H1 (cell line): ENCODE data around the gene ITGAV. TPM values are rescaled to one million over a fixed set of nuclear protein-coding genes. Genes with fewer than 3 reads are reported as not detected.

Source experiments
- CTCF ChIA-PET: fragments of 300-600 bp; sonication (Branson Sonifier 250); formaldehyde crosslinking; loops from one replicate; lab custom pipeline; 2021; ENCODE audit not compliant: partially characterized antibody; lab: Charles Lee
- POLR2A ChIA-PET: fragments of 300-600 bp; sonication (Branson Sonifier 250); formaldehyde crosslinking; loops from one replicate; lab custom pipeline; 2021; ENCODE audit warnings: inconsistent platforms; ENCODE audit not compliant: partially characterized antibody; lab: Charles Lee
- DNase-seq, 2 experiments: peaks; one replicate each; pipeline versions ENCODE4 v3.0.0 to v3.0.0-alpha.2; 2010 to 2022; ENCODE audit warnings: low spot score in 2 of 2, low read depth in 1 of 2, mixed read lengths in 1 of 2
- FAIRE-seq: peaks from 2 replicates; lab custom pipeline; 2011; peaks lifted over from hg19 to GRCh38; lab: Jason Lieb, UNC
- H2AFZ ChIP-seq: 2 replicates; pipeline ENCODE4 v1.8.1; 2012; ENCODE audit warnings: low read length, inconsistent platforms
- H2AK5ac ChIP-seq: 2 replicates; pipeline ENCODE4 v1.6.1; 2013; ENCODE audit warnings: low read depth, low read length
- H2BK120ac ChIP-seq: replicated peaks from 2 replicates; pipeline ENCODE3; 2013; ENCODE audit warnings: low read depth, low read length, inconsistent platforms
- H2BK12ac ChIP-seq: 2 replicates; pipeline ENCODE4 v1.6.1; 2013; ENCODE audit warnings: low read depth, low read length
- H2BK15ac ChIP-seq: 2 replicates; pipeline ENCODE4 v1.6.1; 2013; ENCODE audit warnings: low read length
- H2BK20ac ChIP-seq: 2 replicates; pipeline ENCODE4 v1.6.1; 2013; ENCODE audit warnings: low read length
- H2BK5ac ChIP-seq: 2 replicates; pipeline ENCODE4 v1.6.1; 2013; ENCODE audit warnings: low read depth, low read length
- H3K14ac ChIP-seq: 2 replicates; pipeline ENCODE4 v1.6.1; 2013; ENCODE audit warnings: inconsistent platforms; ENCODE audit not compliant: insufficient read length
- H3K18ac ChIP-seq: 2 replicates; pipeline ENCODE4 v1.6.1; 2013; ENCODE audit warnings: low read length; ENCODE audit errors: extremely low read depth
- H3K23ac ChIP-seq: 2 replicates; pipeline ENCODE4 v1.6.1; 2013; ENCODE audit warnings: inconsistent platforms; ENCODE audit not compliant: insufficient read length
- H3K23me2 ChIP-seq: 2 replicates; pipeline ENCODE4 v1.6.1; 2013; ENCODE audit warnings: low read depth, low read length
- H3K27ac ChIP-seq: 2 replicates; pipeline ENCODE4 v1.6.1; 2011; ENCODE audit warnings: low read depth, low read length, inconsistent platforms
- H3K27me3 ChIP-seq, 4 experiments: replicated peaks in 1 of 4; 1 replicate in 1 of 4; 2 replicates in 3 of 4; pipeline versions ENCODE4 v1.6.1 to v1.8.1; 2011 to 2013; ENCODE audit warnings: low read length in 3 of 4, mild to moderate bottlenecking in 3 of 4, inconsistent platforms in 2 of 4, mixed read lengths in 2 of 4, moderate library complexity in 1 of 4; ENCODE audit not compliant: control insufficient read depth in 3 of 4, insufficient read depth in 3 of 4; ENCODE audit errors: extremely low read depth in 1 of 4
- H3K36me3 ChIP-seq, 4 experiments: 2 replicates each; pipeline versions ENCODE4 v1.6.1 to v1.8.1; 2011 to 2013; ENCODE audit warnings: mild to moderate bottlenecking in 4 of 4, low read length in 3 of 4, moderate library complexity in 2 of 4, control low read depth in 1 of 4, inconsistent platforms in 1 of 4; ENCODE audit not compliant: insufficient read depth in 4 of 4, control insufficient read depth in 2 of 4
- H3K4ac ChIP-seq: replicated peaks from 2 replicates; pipeline ENCODE3; 2013; ENCODE audit warnings: low read length, low read depth, mixed read lengths, inconsistent platforms; ENCODE audit not compliant: insufficient read length
- H3K4me1 ChIP-seq, 4 experiments: replicated peaks in 1 of 4; 1 replicate in 1 of 4; 2 replicates in 3 of 4; pipeline versions ENCODE4 v1.6.1 to v1.8.1; 2011 to 2013; ENCODE audit warnings: low read length in 3 of 4, inconsistent platforms in 2 of 4, mixed read lengths in 1 of 4; ENCODE audit not compliant: insufficient read depth in 4 of 4, control insufficient read depth in 3 of 4
- H3K4me2 ChIP-seq, 2 experiments: 2 replicates each; pipeline versions ENCODE4 v1.6.1 to v1.8.1; 2011 to 2013; ENCODE audit warnings: low read depth in 2 of 2, low read length in 2 of 2, control low read depth in 1 of 2, inconsistent platforms in 1 of 2, mild to moderate bottlenecking in 1 of 2; ENCODE audit not compliant: insufficient read depth in 1 of 2
- H3K4me3 ChIP-seq, 4 experiments: fragments of 200-600, 300-600 bp in 1 of 4; sonication (generic), shearing (Covaris generic), sonication (Bioruptor Twin) in 1 of 4; 2 replicates each; pipeline versions ENCODE4 v1.5.1 to v1.8.1; 2011 to 2016; ENCODE audit warnings: low read length in 4 of 4, low read depth in 3 of 4, control low read depth in 2 of 4, inconsistent platforms in 2 of 4, mild to moderate bottlenecking in 2 of 4, mixed read lengths in 1 of 4, moderate library complexity in 1 of 4; ENCODE audit not compliant: insufficient read depth in 2 of 4; ENCODE audit errors: extremely low read depth in 1 of 4
- H3K56ac ChIP-seq: replicated peaks from 2 replicates; pipeline ENCODE3; 2013; ENCODE audit warnings: low read depth, mild to moderate bottlenecking, mixed read lengths, low read length, inconsistent platforms; ENCODE audit not compliant: insufficient read length
- H3K79me1 ChIP-seq: 2 replicates; pipeline ENCODE4 v1.6.1; 2013; ENCODE audit warnings: low read depth, low read length, control low read depth
- H3K79me2 ChIP-seq, 2 experiments: 2 replicates each; pipeline versions ENCODE4 v1.6.1 to v1.8.1; 2012 to 2013; ENCODE audit warnings: low read length in 2 of 2, mild to moderate bottlenecking in 2 of 2, inconsistent platforms in 1 of 2; ENCODE audit not compliant: insufficient read depth in 2 of 2, control insufficient read depth in 1 of 2
- H3K9ac ChIP-seq, 4 experiments: replicated peaks in 1 of 4; 1 replicate in 1 of 4; 2 replicates in 3 of 4; pipeline versions ENCODE4 v1.6.1 to v1.8.1; 2011 to 2013; ENCODE audit warnings: low read depth in 3 of 4, low read length in 3 of 4, control low read depth in 2 of 4, mild to moderate bottlenecking in 2 of 4, moderate library complexity in 2 of 4, inconsistent platforms in 1 of 4; ENCODE audit errors: extremely low read depth in 1 of 4
- H3K9me3 ChIP-seq, 2 experiments: 2 replicates each; pipeline versions ENCODE4 v1.6.1 to v1.8.1; 2012 to 2013; ENCODE audit warnings: mild to moderate bottlenecking in 2 of 2, moderate library complexity in 2 of 2, control low read depth in 1 of 2, inconsistent platforms in 1 of 2, low read depth in 1 of 2, low read length in 1 of 2, mixed read lengths in 1 of 2; ENCODE audit not compliant: insufficient read depth in 2 of 2
- H4K20me1 ChIP-seq, 2 experiments: replicated peaks in 1 of 2; 2 replicates each; pipeline versions ENCODE3 to v1.8.1; 2011 to 2013; ENCODE audit warnings: inconsistent platforms in 2 of 2, low read length in 2 of 2, mild to moderate bottlenecking in 1 of 2; ENCODE audit not compliant: insufficient read depth in 2 of 2, control insufficient read depth in 1 of 2
- H4K5ac ChIP-seq: 2 replicates; pipeline ENCODE4 v1.6.1; 2013; ENCODE audit warnings: low read length, low read depth, mixed read lengths, inconsistent platforms; ENCODE audit not compliant: insufficient read length
- H4K8ac ChIP-seq: 2 replicates; pipeline ENCODE4 v1.8.0; 2013; ENCODE audit warnings: mild to moderate bottlenecking, moderate library complexity, low read length, inconsistent platforms; ENCODE audit not compliant: insufficient read depth; ENCODE audit errors: extremely low read depth
- H4K91ac ChIP-seq: replicated peaks from 2 replicates; pipeline ENCODE3; 2013; ENCODE audit warnings: low read length, mixed read lengths, inconsistent platforms; ENCODE audit not compliant: insufficient read length
- PHF8 ChIP-seq: fragments of 200-600 bp; sonication (generic); conservative IDR thresholded peaks from 2 replicates; pipeline ENCODE4 v1.7.1; 2012; ENCODE audit warnings: low read depth, mild to moderate bottlenecking, inconsistent platforms, low read length, moderate library complexity
- SUZ12 ChIP-seq: fragments of 200-600 bp; sonication (generic); IDR thresholded peaks from 2 replicates; pipeline ENCODE4 v1.6.1; 2012; ENCODE audit warnings: mild to moderate bottlenecking, inconsistent platforms, low read length, moderate library complexity, mixed read lengths
- whole genome bisulfite sequencing, 2 experiments: shearing (Covaris generic) in 1 of 2; methylation state at CpG; one replicate each; pipeline versions ENCODE4 v1.1.6 to v1.1.7; 2013 to 2015; ENCODE audit warnings: low lambda C conversion rate in 2 of 2, mixed read lengths in 2 of 2, inconsistent platforms in 1 of 2, low coverage in 1 of 2, missing lambda C conversion rate in 1 of 2; ENCODE audit not compliant: insufficient replicate concordance in 2 of 2, insufficient coverage in 1 of 2, insufficient read length in 1 of 2; ENCODE audit errors: extremely low coverage in 1 of 2, missing lambda C conversion rate in 1 of 2; 5-methylcytosine and 5-hydroxymethylcytosine counted together
- polyA plus RNA-seq, 7 experiments: library from polyadenylated mRNA; depleted of rRNA in 3 of 7; stranded (reverse) in 5 of 7; unstranded in 2 of 7; fragments of >200 nt in 5 of 7; fragments of 200-250 nt in 2 of 7; gene quantifications; 1 replicate in 5 of 7; 2 replicates in 1 of 7; 4 replicates in 1 of 7; pipeline versions ENCODE4 v1.2.1 to v1.2.3, GENCODE V29; 2011 to 2013; ENCODE audit warnings: missing spikeins in 2 of 7, mixed read lengths in 2 of 7
- total RNA-seq: library from RNA; stranded (reverse); fragmentation: NEBNext Ultra II Directional; extraction: Animal tissue kit (Norgen Biotek cat#: 25700); gene quantifications from 2 replicates; pipeline ENCODE4 v1.2.1, GENCODE V29; 2021

Gene ITGAV
- total and polyA plus RNA-seq, 2 of the 8 experiments (the other 6 are each of a cell fraction or from before 2014, with no cell fraction given) = 11.7 to 42.4 TPM

DNA sequence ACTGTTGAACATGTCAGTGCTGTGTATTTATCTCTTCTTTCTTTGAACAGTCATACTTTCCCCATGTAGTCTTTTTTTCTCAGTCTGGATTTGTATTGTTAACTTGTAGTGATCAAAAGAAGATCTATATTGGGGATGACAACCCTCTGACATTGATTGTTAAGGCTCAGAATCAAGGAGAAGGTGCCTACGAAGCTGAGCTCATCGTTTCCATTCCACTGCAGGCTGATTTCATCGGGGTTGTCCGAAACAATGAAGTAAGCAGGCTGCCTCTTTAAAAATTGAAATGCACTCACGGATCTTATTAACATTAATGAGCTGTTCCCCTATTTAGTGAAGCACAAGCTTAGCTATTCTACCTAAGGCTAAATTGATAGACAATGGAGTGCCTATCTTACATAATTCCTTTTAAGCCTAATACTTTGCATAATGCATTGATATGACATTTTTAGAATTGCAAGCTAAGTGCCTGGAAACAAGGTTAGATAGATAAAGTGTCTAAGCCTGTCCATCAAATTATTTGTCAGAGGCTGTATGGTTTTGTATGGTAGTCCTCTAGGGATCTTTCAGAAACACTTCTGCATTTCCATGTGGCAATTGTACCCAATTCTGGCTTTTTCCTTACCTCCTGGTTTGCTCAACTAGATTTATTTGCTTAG is 74.7 kb downstream of the ITGAV start:
- H3K36me3 ChIP-seq = peaks cover 2 to 32% (median 17%) of the 10 kb centered on the region in 4 experiments; a peak in 6 of 8 replicates
- no peak overlapping the region for H3K9ac ChIP-seq
- peaks cover 0 to 2% (median 0%) of the 10 kb centered on the region in 4 experiments; a peak in 1 of 7 replicates for H3K4me1 ChIP-seq
- no peak overlapping the region for H3K14ac ChIP-seq
- no peak overlapping the region for H3K4ac ChIP-seq
- no peaks in the 10 kb centered on the region for H3K79me2 ChIP-seq
- H3K27me3 ChIP-seq = no peaks in the 10 kb centered on the region
- no peaks in the 10 kb centered on the region for H3K23me2 ChIP-seq
- H3K23ac ChIP-seq = no peak overlapping the region
- H3K4me2 ChIP-seq = no peak overlapping the region
- no peak overlapping the region for H2BK15ac ChIP-seq
- DNase-seq (no peak), FAIRE-seq (no peak)
- no peak overlapping the region for H2AFZ ChIP-seq
- H3K79me1 ChIP-seq = no peaks in the 10 kb centered on the region
- no peak overlapping the region for H4K5ac ChIP-seq
- H3K9me3 ChIP-seq = no peaks in the 10 kb centered on the region
- no peak overlapping the region for H3K56ac ChIP-seq
- no peak overlapping the region for H2BK120ac ChIP-seq
- no peak overlapping the region for H2AK5ac ChIP-seq
- H4K8ac ChIP-seq = no peak overlapping the region
- no peak overlapping the region for H3K18ac ChIP-seq
- no peak overlapping the region for H2BK5ac ChIP-seq
- H4K91ac ChIP-seq = no peak overlapping the region
- WGBS, 2 experiments = 90% methylated on average over 5 of the region's 5 CpGs; no CpG with 5 or more reads in 1 of the 2 experiments
- no peak overlapping the region for H2BK12ac ChIP-seq
- POLR2A ChIA-PET = no interaction called here
- no peaks in the 10 kb centered on the region for H4K20me1 ChIP-seq
- H2BK20ac ChIP-seq = no peak overlapping the region
- no peak overlapping the region for H3K4me3 ChIP-seq
- H3K27ac ChIP-seq = no peak overlapping the region
- CTCF ChIA-PET = interaction anchor here (0.6 to 1.7 kb wide), 4 partner anchors 16 to 160 kb away, joined by 3 to 5 read pairs (median 4); no protein-coding TSS in a partner anchor
- TF ChIP-seq SUZ12 (no peak), PHF8 (no peak)
